ENCODE data around the gene VILL.
A peak's percentile ranks its signal among the peaks of the same experiment; 100 is the strongest.

The VILL gene

DNA sequence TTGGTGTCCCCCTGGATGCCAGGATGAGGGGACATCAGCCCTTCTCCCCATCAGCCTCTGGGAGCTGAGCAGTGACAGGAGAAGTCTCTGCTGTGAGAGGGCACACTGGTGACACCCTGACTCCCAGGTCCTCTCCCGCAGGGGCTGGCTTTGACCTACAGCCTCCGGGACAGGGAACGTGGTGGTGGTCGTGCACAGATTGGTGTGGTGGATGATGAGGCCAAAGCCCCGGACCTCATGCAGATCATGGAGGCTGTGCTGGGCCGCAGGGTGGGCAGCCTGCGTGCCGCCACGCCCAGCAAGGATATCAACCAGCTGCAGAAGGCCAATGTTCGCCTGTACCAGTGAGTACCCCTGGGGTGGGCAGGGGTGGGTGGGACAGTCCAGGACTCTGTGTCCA lies 6.8 kb downstream of the VILL start:
- Mint-ChIP-seq H3K9me3 (no peaks in the 10 kb centered on the region), H3K4me3 (no peak overlapping the region), H3K36me3 (ENCODE audit: low read depth) (peaks cover 18% of the 10 kb centered on the region), H3K27ac (no peak overlapping the region), H3K4me1 (peaks cover 50% of the 10 kb centered on the region), H3K27me3 (no peaks in the 10 kb centered on the region)
- DNase-seq (no peak), ATAC-seq (no peak)

DNA sequence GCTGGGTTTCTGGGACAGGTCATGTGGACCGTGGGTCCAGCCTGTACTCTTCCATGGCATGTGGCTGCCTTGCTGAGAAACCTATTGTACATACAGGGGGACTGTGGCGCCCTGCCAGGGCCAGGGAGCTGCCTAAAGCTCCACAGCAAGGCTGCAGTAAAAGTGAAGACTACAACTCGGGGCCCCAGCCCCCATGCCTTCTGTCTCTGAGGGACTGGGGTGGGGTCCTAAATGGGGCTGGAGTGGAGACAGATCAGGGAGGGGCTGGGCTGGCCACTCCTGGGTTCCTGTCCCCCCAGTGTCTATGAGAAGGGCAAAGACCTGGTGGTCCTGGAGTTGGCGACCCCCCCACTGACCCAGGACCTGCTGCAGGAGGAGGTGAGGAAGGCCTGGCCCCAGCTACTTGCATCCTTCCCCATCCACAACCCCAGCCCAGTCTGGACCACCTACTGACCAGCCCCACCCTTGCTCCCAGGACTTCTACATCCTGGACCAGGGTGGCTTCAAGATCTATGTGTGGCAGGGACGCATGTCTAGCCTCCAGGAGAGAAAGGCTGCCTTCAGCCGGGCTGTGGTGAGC lies 7.3 kb downstream of the VILL start:
- peak overlapping the region; percentile 78 for H3K4me3 Mint-ChIP-seq
- ATAC-seq (no peak), DNase-seq (no peak)
- H3K27me3 Mint-ChIP-seq, result no peaks in the 10 kb centered on the region
- no peaks in the 10 kb centered on the region for H3K9me3 Mint-ChIP-seq
- H3K4me1 Mint-ChIP-seq, result peaks cover 50% of the 10 kb centered on the region
- peaks cover 18% of the 10 kb centered on the region for H3K36me3 Mint-ChIP-seq (ENCODE audit: low read depth)
- peak overlapping the region; percentile 93 for H3K27ac Mint-ChIP-seq

DNA sequence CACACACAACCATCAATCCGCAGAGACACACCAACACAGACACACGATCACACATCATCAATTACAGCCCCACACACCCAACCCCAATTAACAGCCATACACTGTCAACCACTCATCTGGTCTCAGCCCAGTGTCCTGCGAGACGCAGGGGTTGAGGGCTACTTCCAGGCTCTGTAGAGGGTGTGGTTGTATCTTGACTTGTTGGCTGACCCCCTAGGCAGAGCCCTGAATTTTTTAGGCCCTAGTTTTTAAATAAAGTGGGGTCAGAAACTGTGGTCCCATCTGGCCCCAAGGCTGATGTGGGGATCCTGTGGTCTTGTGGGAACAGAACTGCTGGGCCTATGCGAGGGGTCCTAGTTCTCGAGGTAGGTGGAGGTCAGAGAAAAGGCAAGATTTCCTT lies 9.2 kb downstream of the VILL start:
- Mint-ChIP-seq H3K27ac (no peak overlapping the region), H3K4me3 (no peak overlapping the region), H3K36me3 (ENCODE audit: low read depth) (peaks cover 22% of the 10 kb centered on the region), H3K27me3 (no peaks in the 10 kb centered on the region), H3K4me1 (peaks cover 43% of the 10 kb centered on the region), H3K9me3 (no peaks in the 10 kb centered on the region)
- ATAC-seq (no peak), DNase-seq (no peak)

DNA sequence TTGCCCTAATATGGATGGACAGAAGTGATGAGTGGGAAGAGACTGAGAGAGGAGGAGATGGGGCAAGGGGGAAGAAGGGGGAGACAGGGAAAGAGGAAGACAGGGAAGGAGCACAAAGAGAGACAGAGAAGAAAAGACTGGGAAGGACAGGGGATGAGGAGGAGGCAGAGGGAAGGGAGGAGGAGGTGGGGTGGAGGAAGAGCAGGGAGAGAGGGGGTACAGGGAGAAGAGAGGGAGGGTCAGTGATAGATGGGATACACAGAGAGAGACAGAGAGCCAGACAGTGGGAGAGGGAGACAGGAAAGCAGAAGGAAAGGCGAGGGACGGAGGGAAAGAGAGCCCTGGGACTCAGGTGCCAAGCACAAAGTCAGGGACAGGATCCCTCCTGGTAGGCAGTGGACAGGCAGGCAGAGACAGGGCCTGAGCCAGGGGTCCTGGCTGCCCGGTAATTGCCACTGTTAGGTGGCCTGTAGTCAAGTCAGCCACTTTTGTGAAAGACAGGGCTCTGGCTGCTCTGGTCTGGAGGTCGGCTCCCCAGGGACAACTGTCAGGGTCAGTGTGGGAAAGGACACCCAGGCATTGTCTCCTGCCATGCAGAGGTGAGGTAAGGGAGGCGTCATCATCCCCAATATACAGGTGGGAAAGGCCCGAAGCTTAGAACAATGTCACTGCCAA lies 9.8 kb downstream of the VILL start:
- H3K9me3 Mint-ChIP-seq, result no peaks in the 10 kb centered on the region

DNA sequence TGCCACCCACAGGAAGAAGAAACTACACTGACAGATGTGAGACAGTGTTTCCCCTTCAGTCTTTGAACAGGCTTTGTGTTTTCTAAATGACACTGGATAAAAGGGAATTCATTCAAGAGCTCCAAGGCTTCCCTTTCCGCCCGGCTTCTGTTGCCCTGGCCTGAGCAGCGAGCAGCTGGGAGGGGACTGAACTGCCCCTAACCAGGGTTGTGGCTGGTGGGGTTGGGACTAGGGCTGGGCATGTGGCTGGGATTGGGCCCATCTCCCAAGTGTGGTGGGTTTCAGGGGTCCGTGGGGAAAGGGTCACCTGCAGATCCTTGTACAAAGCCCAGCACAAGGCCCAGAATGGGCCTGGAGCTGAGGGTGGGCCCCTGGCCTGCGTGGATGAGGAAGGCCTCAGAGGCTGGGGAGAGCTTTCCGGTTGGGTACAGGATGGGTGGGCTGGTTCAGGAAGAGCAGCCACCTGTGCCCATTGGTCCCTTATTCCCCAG lies 10.4 kb downstream of the VILL start:
- ATAC-seq (no peak), DNase-seq (no peak)
- H3K36me3 Mint-ChIP-seq (ENCODE audit: low read depth), result peaks cover 12% of the 10 kb centered on the region
- H3K4me1 Mint-ChIP-seq, result peaks cover 33% of the 10 kb centered on the region
- H3K27me3 Mint-ChIP-seq, result no peaks in the 10 kb centered on the region
- H3K4me3 Mint-ChIP-seq, result no peak overlapping the region
- H3K9me3 Mint-ChIP-seq, result no peaks in the 10 kb centered on the region
- no peak overlapping the region for H3K27ac Mint-ChIP-seq

More for the DNA sequence above, 9.8 kb downstream of the VILL start:
- peaks cover 39% of the 10 kb centered on the region for H3K4me1 Mint-ChIP-seq
- peaks cover 18% of the 10 kb centered on the region for H3K36me3 Mint-ChIP-seq (ENCODE audit: low read depth)
- ATAC-seq (no peak), DNase-seq (no peak)
- H3K27me3 Mint-ChIP-seq, result no peaks in the 10 kb centered on the region
- H3K4me3 Mint-ChIP-seq, result no peak overlapping the region
- H3K27ac Mint-ChIP-seq, result no peak overlapping the region

DNA sequence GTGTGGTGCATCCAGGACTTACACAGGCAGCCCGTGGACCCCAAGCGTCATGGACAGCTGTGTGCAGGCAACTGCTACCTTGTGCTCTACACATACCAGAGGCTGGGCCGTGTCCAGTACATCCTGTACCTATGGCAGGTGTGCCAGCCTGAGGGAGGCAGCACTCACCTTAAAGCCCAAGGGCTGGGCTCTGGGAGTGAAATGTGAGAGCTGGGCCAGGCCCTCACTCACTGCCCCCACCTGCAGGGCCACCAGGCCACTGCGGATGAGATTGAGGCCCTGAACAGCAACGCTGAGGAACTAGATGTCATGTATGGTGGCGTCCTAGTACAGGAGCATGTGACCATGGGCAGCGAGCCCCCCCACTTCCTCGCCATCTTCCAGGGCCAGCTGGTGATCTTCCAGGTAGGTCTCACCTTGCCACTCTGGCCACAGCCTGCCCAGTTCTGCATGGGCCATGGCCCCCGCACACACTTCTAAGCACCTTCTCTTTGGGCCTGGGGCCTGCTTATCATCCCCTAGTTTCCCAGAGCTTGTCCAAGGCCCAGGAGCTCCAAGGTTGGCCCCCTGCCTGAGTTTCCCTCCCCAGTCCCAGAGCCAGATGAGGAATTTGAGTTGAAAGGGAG lies 11.0 kb downstream of the VILL start:
- Mint-ChIP-seq H3K27me3 (no peaks in the 10 kb centered on the region), H3K4me1 (peaks cover 27% of the 10 kb centered on the region), H3K9me3 (no peaks in the 10 kb centered on the region), H3K4me3 (no peak overlapping the region), H3K27ac (no peak overlapping the region), H3K36me3 (ENCODE audit: low read depth) (peaks cover 7% of the 10 kb centered on the region)
- ATAC-seq (no peak), DNase-seq (no peak)

DNA sequence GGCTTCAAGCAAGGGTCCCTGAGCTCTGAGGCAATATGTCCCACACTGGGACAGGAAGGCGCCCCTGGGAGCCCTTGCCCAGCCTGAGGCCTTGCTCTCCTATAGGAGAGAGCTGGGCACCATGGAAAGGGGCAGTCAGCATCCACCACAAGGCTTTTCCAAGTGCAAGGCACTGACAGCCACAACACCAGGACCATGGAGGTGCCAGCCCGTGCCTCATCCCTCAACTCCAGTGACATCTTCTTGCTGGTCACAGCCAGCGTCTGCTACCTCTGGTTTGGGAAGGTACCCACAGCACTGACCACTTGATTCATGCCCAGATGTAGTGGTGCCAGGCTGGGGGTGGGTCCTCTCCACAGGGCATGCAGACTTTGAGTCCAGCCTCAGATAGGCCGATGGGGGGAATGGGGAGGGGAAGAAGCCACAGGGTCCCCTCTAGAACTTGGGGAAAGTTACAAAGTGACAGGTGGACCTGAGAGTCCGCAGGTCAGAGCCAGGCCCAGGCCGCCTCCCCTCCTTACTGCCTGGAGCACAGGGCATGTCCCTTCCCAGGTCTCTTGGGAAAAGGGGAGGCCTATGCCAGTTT lies 11.8 kb downstream of the VILL start:
- H3K4me3 Mint-ChIP-seq, result no peak overlapping the region
- ATAC-seq, result no peak
- DNase-seq, result no peak
- H3K36me3 Mint-ChIP-seq (ENCODE audit: low read depth), result peaks cover 4% of the 10 kb centered on the region
- H3K27ac Mint-ChIP-seq, result no peak overlapping the region
- no peaks in the 10 kb centered on the region for H3K9me3 Mint-ChIP-seq
- H3K4me1 Mint-ChIP-seq, result peaks cover 23% of the 10 kb centered on the region
- no peaks in the 10 kb centered on the region for H3K27me3 Mint-ChIP-seq

DNA sequence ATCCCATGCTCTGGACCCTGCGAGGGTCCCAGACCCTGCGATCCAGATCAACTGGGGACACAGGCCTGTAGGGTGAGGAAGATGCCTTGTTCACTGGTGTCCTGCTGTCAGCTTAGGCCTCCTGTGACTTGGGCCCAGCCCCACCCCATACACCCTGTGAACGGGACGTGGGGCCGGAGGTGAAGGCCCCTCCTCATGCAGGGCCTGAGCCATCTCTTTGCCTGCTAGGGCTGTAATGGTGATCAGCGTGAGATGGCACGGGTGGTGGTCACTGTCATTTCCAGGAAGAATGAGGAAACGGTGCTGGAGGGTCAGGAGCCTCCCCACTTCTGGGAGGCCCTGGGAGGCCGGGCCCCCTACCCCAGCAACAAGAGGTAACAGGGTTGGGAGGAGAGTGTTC lies 12.4 kb downstream of the VILL start:
- H3K36me3 Mint-ChIP-seq (ENCODE audit: low read depth), result peaks cover 4% of the 10 kb centered on the region
- H3K4me1 Mint-ChIP-seq, result peaks cover 21% of the 10 kb centered on the region
- H3K27me3 Mint-ChIP-seq, result no peaks in the 10 kb centered on the region
- no peak overlapping the region for H3K4me3 Mint-ChIP-seq
- no peak for DNase-seq
- H3K9me3 Mint-ChIP-seq, result no peaks in the 10 kb centered on the region
- no peak overlapping the region for H3K27ac Mint-ChIP-seq
- no peak for ATAC-seq

DNA sequence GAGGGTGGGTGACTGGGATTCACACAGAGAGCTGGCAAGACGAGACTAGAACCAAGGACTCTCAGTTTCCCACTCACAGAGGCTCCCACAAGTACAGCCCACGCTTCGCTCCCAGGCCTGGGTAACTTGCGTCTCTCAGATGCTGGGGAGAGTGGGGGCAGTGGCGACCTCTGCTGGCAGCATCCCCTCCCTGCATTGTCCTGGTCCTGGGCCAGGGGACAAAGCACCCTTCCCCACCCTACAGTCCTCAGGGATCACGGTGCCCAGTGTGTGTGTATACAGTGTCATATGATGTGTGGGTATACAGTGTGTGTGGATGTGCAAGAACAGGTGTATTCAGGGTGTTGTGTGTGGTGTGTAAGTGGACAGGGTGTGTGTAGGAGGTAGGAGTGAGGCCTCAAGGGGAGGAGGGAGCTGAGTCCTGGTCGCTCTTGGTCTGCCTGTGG lies 12.8 kb downstream of the VILL start:
- DNase-seq, result peak; percentile 73

DNA sequence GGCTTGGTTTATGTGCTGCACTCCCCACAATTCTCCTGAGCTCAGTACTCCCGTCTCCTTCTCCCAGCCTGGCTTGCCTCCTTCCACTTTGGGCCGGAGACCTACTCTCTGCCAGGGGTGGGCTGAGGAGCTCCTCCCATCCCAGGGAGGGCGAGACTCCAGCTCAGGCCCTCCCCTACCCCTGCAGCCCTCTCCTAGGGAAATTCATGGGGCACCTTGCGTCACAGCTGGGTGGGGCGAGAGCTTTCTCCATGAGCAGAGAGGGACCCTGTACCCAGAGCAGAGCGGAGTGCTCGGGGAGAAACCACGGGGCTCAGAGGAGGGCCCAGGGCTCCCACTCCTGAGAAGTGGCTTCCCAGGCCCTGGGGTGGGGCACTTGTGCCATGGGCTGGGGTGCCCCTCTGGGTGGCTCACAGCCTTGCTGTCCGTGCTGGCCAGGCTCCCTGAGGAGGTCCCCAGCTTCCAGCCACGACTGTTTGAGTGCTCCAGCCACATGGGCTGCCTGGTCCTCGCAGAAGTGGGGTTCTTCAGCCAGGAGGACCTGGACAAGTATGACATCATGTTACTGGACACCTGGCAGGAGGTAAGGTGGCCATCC lies 13.3 kb downstream of the VILL start:
- H3K27ac Mint-ChIP-seq, result peak overlapping the region; percentile 54
- ATAC-seq (no peak), DNase-seq (no peak)
- no peaks in the 10 kb centered on the region for H3K27me3 Mint-ChIP-seq
- peaks cover 4% of the 10 kb centered on the region for H3K36me3 Mint-ChIP-seq (ENCODE audit: low read depth)
- no peaks in the 10 kb centered on the region for H3K9me3 Mint-ChIP-seq
- H3K4me3 Mint-ChIP-seq, result no peak overlapping the region
- H3K4me1 Mint-ChIP-seq, result peaks cover 12% of the 10 kb centered on the region

More for the DNA sequence above, 12.8 kb downstream of the VILL start:
- Mint-ChIP-seq H3K9me3 (no peaks in the 10 kb centered on the region), H3K36me3 (ENCODE audit: low read depth) (peaks cover 4% of the 10 kb centered on the region), H3K27me3 (no peaks in the 10 kb centered on the region), H3K4me3 (no peak overlapping the region), H3K4me1 (peaks cover 16% of the 10 kb centered on the region), H3K27ac (peak overlapping the region; percentile 54)
- peak; percentile 45 for ATAC-seq

DNA sequence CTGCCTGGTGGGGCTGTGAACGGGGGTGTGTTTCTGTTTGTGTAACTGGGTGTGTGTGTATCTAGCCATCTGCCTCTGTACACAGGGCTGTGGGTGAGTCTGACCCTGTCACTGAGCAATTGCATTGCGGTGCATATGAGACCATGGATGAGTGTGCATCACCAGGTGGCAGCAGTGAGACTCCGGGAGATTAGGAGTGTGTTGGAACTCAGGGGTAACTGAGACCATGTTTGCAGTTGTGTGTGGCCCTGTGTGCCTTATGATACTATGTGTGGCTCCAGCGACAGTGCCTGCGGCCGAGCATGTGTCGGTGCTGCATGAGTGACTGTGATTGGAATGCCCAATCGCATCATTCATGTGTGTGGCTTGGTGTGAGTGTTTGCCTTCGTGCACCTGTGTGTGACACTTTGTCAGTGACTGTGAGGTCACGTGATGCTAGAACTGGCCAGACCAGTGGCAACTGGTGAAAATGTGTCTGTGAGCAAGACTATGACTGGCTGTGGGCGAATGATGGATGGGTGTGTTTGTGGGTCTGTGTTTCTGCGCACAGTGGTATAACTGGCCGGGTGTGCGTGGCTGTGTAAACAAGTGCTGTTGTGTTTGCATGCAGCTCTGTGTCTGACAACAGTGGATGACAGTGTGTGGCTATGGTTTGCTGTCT lies 14.0 kb downstream of the VILL start:
- Mint-ChIP-seq H3K4me1 (peaks cover 10% of the 10 kb centered on the region), H3K36me3 (ENCODE audit: low read depth) (peaks cover 4% of the 10 kb centered on the region), H3K27me3 (no peaks in the 10 kb centered on the region), H3K27ac (peak overlapping the region; percentile 11), H3K4me3 (no peak overlapping the region), H3K9me3 (no peaks in the 10 kb centered on the region)
- DNase-seq (peak; percentile 52), ATAC-seq (peak; percentile 30)

DNA sequence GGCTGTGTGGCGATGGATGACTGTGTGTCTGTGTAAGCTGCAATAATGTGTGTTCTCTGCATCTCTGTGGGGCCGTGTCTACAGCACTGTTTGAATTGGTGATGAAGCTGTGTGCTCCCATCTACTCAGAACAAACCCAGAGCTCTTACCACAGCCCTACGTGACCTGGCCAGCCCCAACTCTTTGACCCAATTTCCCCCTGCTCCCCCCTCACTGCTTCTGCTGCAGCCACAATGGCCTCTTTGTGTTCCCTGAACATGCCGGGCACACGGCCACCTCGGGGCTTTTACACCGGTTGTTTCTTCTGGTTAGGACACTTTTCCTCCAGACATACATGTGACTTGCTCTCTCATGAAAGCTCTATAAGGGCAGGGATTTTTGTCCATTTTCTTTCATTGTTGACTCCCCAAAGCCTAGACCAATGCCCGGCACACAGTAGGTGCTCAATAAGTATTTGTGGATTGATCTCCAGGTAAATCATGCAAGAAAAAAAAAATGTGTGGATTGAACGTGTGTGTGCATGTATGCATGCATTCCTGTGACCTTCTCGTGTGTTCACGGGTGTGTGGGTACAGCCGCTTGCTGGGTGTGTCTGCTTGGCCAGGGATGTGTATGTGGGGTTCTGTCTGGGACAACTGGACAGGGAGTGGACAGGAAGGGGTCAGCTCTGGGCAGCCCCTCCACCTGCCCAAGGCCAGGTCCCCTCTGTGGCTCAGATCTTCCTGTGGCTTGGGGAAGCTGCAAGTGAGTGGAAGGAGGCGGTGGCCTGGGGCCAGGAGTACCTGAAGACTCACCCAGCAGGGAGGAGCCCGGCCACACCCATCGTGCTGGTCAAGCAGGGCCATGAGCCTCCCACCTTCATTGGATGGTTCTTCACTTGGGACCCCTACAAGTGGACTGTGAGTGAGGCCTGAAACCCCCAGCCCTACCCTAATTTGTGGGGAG lies 14.8 kb downstream of the VILL start:
- Mint-ChIP-seq H3K9me3 (no peaks in the 10 kb centered on the region), H3K4me1 (peaks cover 10% of the 10 kb centered on the region), H3K36me3 (ENCODE audit: low read depth) (peaks cover 4% of the 10 kb centered on the region), H3K4me3 (no peak overlapping the region), H3K27ac (peak overlapping the region; percentile 11), H3K27me3 (no peaks in the 10 kb centered on the region)
- no peak for ATAC-seq
- no peak for DNase-seq

DNA sequence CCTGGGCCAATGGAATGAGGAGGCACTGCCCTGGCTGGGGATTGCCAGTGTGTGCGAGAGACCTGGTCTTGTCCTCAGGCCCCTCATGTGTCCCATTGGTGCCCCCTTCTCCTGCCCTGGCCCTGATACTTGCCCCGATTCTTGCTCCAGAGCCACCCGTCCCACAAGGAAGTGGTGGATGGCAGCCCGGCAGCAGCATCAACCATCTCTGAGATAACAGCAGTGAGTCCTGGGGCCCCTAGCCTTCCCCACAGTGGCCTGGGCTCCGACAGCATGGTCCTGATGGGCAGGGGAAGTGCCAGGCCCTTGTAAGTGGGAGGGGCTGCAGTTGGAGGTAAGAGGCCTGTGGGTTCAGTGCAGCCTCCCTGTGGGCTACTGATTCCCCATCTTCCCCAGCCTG lies 15.4 kb downstream of the VILL start:
- H3K27ac Mint-ChIP-seq, result no peak overlapping the region
- no peaks in the 10 kb centered on the region for H3K9me3 Mint-ChIP-seq
- no peak for ATAC-seq
- peaks cover 4% of the 10 kb centered on the region for H3K36me3 Mint-ChIP-seq (ENCODE audit: low read depth)
- H3K27me3 Mint-ChIP-seq, result no peaks in the 10 kb centered on the region
- no peak for DNase-seq
- H3K4me1 Mint-ChIP-seq, result peaks cover 10% of the 10 kb centered on the region
- H3K4me3 Mint-ChIP-seq, result no peak overlapping the region
